K562 (cell line): ENCODE results near the gene EYA4. TPM values are rescaled to one million over a fixed set of nuclear protein-coding genes. Genes with fewer than 3 reads are reported as not detected.

ENCODE experiments used
- ATAC-seq: fragments of 200-7000 bp; cut with Tn5 transposase; 3 replicates; pipeline ENCODE4 v1.9.1; 2020; ENCODE audit warnings: moderate library complexity
- BruUV-seq: library from RNA; stranded (reverse); fragments of 400-500 nt; replicated peaks from 2 replicates; lab custom pipeline; 2021; lab: Mats Ljungman, UMichigan
- CTCF ChIA-PET: fragments of 300-600 bp; formaldehyde crosslinking; extraction: SDS; loops from one replicate; lab custom pipeline; 2021; ENCODE audit warnings: low intra/inter-chr PET ratio; lab: Yijun Ruan, JAX
- POLR2A ChIA-PET: fragments of 300-600, 350-650 bp; sonication (Branson Sonifier 250); formaldehyde crosslinking; extraction: SDS; loops from one replicate; lab custom pipeline; 2021; ENCODE audit warnings: antibody characterized with exemption, inconsistent platforms; lab: Yijun Ruan, JAX
- DNase-seq, 4 experiments: peaks; one replicate each; pipeline versions ENCODE4 v3.0.0 to v3.0.0-alpha.2; 2011 to 2018; ENCODE audit warnings: low spot score in 3 of 4, mixed read lengths in 3 of 4; ENCODE audit errors: extremely low read depth in 1 of 4
- FAIRE-seq: peaks from 2 replicates; lab custom pipeline; 2011; peaks lifted over from hg19 to GRCh38; lab: Jason Lieb, UNC
- H2AFZ ChIP-seq: 2 replicates; pipeline ENCODE4 v1.6.0; 2011; ENCODE audit warnings: low read depth, low read length, control low read depth, inconsistent platforms
- H3K27ac ChIP-seq: fragments of 200-600 bp; 3 replicates; pipeline ENCODE4 v1.8.0; 2011; ENCODE audit warnings: low read depth, mild to moderate bottlenecking, control low read depth, inconsistent platforms, low read length, moderate library complexity, mixed read lengths; ENCODE audit errors: extremely low read depth
- H3K27me3 ChIP-seq, 2 experiments: fragments of 300-600 bp in 1 of 2; 2 replicates in 1 of 2; 3 replicates in 1 of 2; pipeline versions ENCODE4 v1.6.0 to v1.8.0; 2011; ENCODE audit warnings: inconsistent platforms in 2 of 2, low read length in 2 of 2, mild to moderate bottlenecking in 1 of 2, mixed read lengths in 1 of 2, moderate library complexity in 1 of 2; ENCODE audit not compliant: control insufficient read depth in 2 of 2, insufficient read depth in 2 of 2
- H3K36me3 ChIP-seq: fragments of 300-600 bp; 3 replicates; pipeline ENCODE4 v1.8.0; 2011; ENCODE audit warnings: mild to moderate bottlenecking, low read length, inconsistent platforms; ENCODE audit not compliant: control insufficient read depth, insufficient read depth
- H3K4me1 ChIP-seq, 2 experiments: fragments of 200-600 bp in 1 of 2; replicated peaks in 1 of 2; 2 replicates in 1 of 2; 3 replicates in 1 of 2; pipeline versions ENCODE4 v1.5.1 to v1.8.0; 2011; ENCODE audit warnings: inconsistent platforms in 2 of 2, low read length in 2 of 2, mild to moderate bottlenecking in 1 of 2, mixed read lengths in 1 of 2, moderate library complexity in 1 of 2; ENCODE audit not compliant: control insufficient read depth in 2 of 2, insufficient read depth in 2 of 2
- H3K4me2 ChIP-seq: 2 replicates; pipeline ENCODE4 v1.6.1; 2011; ENCODE audit warnings: low read length, control low read depth, inconsistent platforms, mixed read lengths; ENCODE audit not compliant: insufficient read depth
- H3K4me3 ChIP-seq: fragments of 200-600 bp; sonication (generic), shearing (Covaris generic); 2 replicates; pipeline ENCODE4 v1.5.1; 2016; ENCODE audit warnings: control low read depth, inconsistent platforms
- H3K79me2 ChIP-seq: fragments of 200-600 bp; 3 replicates; pipeline ENCODE4 v1.8.0; 2011; ENCODE audit warnings: low read length, inconsistent platforms; ENCODE audit not compliant: control insufficient read depth, insufficient read depth
- H3K9ac ChIP-seq, 2 experiments: 2 replicates each; pipeline versions ENCODE4 v1.6.0 to v1.6.1; 2011; ENCODE audit warnings: low read depth in 2 of 2, low read length in 2 of 2, control low read depth in 1 of 2, inconsistent platforms in 1 of 2, mild to moderate bottlenecking in 1 of 2, mixed read lengths in 1 of 2; ENCODE audit not compliant: insufficient read depth in 1 of 2
- H3K9me1 ChIP-seq: one replicate; pipeline ENCODE4 v1.6.0; 2011; ENCODE audit warnings: inconsistent platforms, mild to moderate bottlenecking, low read length, moderate library complexity; ENCODE audit not compliant: control insufficient read depth, insufficient read depth
- H3K9me3 ChIP-seq: replicated peaks from 2 replicates; pipeline ENCODE4 v1.5.1; 2011; ENCODE audit warnings: low read depth, low read length, inconsistent platforms; ENCODE audit not compliant: control insufficient read depth, insufficient read depth
- H4K20me1 ChIP-seq: replicated peaks from 2 replicates; pipeline ENCODE4 v1.6.1; 2011; ENCODE audit warnings: low read length, inconsistent platforms, mixed read lengths; ENCODE audit not compliant: control insufficient read depth, insufficient read depth
- ASH1L ChIP-seq: fragments of 450-650 bp; IDR thresholded peaks from 2 replicates; pipeline ENCODE4 v1.6.1; 2018; ENCODE audit warnings: borderline replicate concordance, mild to moderate bottlenecking, low read depth; ENCODE audit not compliant: partially characterized antibody
- FOS ChIP-seq: IDR thresholded peaks from 3 replicates; pipeline ENCODE4 v1.6.1; 2011; ENCODE audit not compliant: insufficient read length; ENCODE audit errors: extremely low read depth
- GTF3C2 ChIP-seq: IDR thresholded peaks from 3 replicates; pipeline ENCODE4 v1.6.1; 2011; ENCODE audit warnings: borderline replicate concordance, mild to moderate bottlenecking, moderate library complexity; ENCODE audit not compliant: insufficient read length; ENCODE audit errors: extremely low read depth
- JUN ChIP-seq, 2 experiments: sonication (generic) in 1 of 2; formaldehyde crosslinking in 1 of 2; IDR thresholded peaks; 2 replicates each; pipeline versions ENCODE4 v1.6.1 to v1.8.0; 2012 to 2022; ENCODE audit warnings: borderline replicate concordance in 2 of 2, mild to moderate bottlenecking in 2 of 2, improper control_type of control experiment in 1 of 2, low read depth in 1 of 2, low read length in 1 of 2, missing genetic modification reagents in 1 of 2
- KAT2B ChIP-seq: IDR thresholded peaks from one replicate; pipeline ENCODE4 v1.6.1; 2012; ENCODE audit warnings: low read depth, mild to moderate bottlenecking, control low read depth, inconsistent platforms, low read length, moderate library complexity
- MAFK ChIP-seq: IDR thresholded peaks from 2 replicates; pipeline ENCODE4 v1.6.1; 2011; ENCODE audit warnings: low read length, improper control_type of control experiment
- VEZF1 ChIP-seq: fragments of 200-800 bp; sonication (Bioruptor generic); IDR thresholded peaks from 2 replicates; pipeline ENCODE4 v1.6.1; 2017; ENCODE audit warnings: missing genetic modification characterization, missing compliant biosample characterization
- ZEB2 ChIP-seq: fragments of 450-650 bp; IDR thresholded peaks from 2 replicates; pipeline ENCODE4 v1.6.1; 2016
- ZFX ChIP-seq: sonication (generic); formaldehyde crosslinking; IDR thresholded peaks from 2 replicates; pipeline ENCODE4 v1.8.0; 2022; ENCODE audit warnings: mild to moderate bottlenecking, missing genetic modification reagents, moderate library complexity
- ZNF445 ChIP-seq: fragments of 250-450 bp; sonication (Bioruptor Pico); IDR thresholded peaks from 2 replicates; pipeline ENCODE4 v1.4.0; 2020; ENCODE audit warnings: low read depth, mild to moderate bottlenecking, moderate library complexity
- ZSCAN32 ChIP-seq: fragments of 450-650 bp; formaldehyde crosslinking; IDR thresholded peaks from 2 replicates; pipeline ENCODE4 v1.4.0; 2020; ENCODE audit warnings: mild to moderate bottlenecking, moderate library complexity
- WGBS: fragments of 100-300 bp; shearing (Covaris generic); methylation state at CpG from one replicate; pipeline ENCODE4 v1.1.6; 2016; ENCODE audit warnings: low coverage, mixed read lengths; ENCODE audit not compliant: insufficient coverage; ENCODE audit errors: missing lambda C conversion rate; 5-methylcytosine and 5-hydroxymethylcytosine counted together
- in situ Hi-C: fragments of 300-500 bp; cut with MboI; formaldehyde crosslinking; loops from 4 replicates; pipeline ENCODE4 v1.15.0; 2018; ENCODE audit warnings: inconsistent platforms, mixed read lengths
- intact Hi-C: fragments of 100-400 bp; cut with micrococcal nuclease; formaldehyde crosslinking; loops from 2 replicates; pipeline ENCODE4 v1.14.2; 2022
- polyA plus RNA-seq, 8 experiments: library from polyadenylated mRNA; depleted of rRNA in 4 of 8; stranded (reverse) in 5 of 8; unstranded in 3 of 8; fragments of >200 nt; fragmentation: Nextera tagmentation in 2 of 8; fragmentation: Illumina TruSeq in 1 of 8; extraction: Ambion mirVana in 2 of 8; extraction: Trizol in 1 of 8; gene quantifications; 2 replicates each; pipeline versions ENCODE4 v1.2.1 to v1.2.3, GENCODE V29; 2011 to 2014; ENCODE audit warnings: inconsistent platforms in 1 of 8, missing spikeins in 1 of 8
- total RNA-seq, 7 experiments: library from RNA; depleted of rRNA in 6 of 7; stranded (reverse); fragments of >200 nt in 6 of 7; fragmentation: Illumina TruSeq in 2 of 7; extraction: Trizol in 2 of 7; gene quantifications; 2 replicates each; pipeline versions ENCODE4 v1.2.1 to v1.2.3, GENCODE V29; 2011 to 2021; ENCODE audit warnings: low replicate concordance in 1 of 7
- TF ChIP-seq, protein P1 (sequence below): fragments of 250-450 bp; sonication (Bioruptor Pico); IDR thresholded peaks from 2 replicates; pipeline ENCODE4 v1.4.0; 2020; ENCODE audit warnings: borderline replicate concordance
- TF ChIP-seq, protein P2 (sequence below): fragments of 250-450 bp; sonication (Bioruptor Pico); IDR thresholded peaks from 2 replicates; pipeline ENCODE4 v1.8.0; 2021; ENCODE audit warnings: borderline replicate concordance, mild to moderate bottlenecking, moderate library complexity; ENCODE audit not compliant: poor library complexity, severe bottlenecking

Gene EYA4
- total and polyA plus RNA-seq, 9 of the 15 experiments (the other 6 are each of a cell fraction or from before 2014, with no cell fraction given), result 0.03 to 0.04 TPM; not detected in 7

DNA sequence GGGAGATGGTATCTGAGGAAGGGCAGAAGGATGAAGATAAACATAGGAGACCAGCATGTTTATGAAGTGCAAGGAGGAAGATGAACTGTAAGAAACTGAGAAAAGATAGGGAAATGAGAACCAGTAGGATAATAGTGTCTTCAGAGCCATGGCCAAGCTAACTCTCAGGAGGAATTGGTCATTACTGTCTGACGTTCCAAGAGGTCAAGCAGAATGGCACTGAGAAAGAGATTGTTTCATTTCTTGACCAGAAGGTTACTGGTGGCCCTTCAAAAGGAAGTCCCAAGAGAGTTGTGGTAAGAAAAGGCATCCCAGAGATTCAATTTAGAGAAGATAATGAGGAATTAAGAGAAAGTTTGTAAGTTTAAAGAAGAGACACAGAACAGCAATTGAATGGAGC is 47.5 kb downstream of the EYA4 start (continued):
- no peak for TF ChIP-seq VEZF1 (CRISPR knock-in tag)
- no peak for TF ChIP-seq KAT2B
- TF ChIP-seq ZFX, result no peak
- TF ChIP-seq MAFK, result no peak
- TF ChIP-seq, protein P1, sequence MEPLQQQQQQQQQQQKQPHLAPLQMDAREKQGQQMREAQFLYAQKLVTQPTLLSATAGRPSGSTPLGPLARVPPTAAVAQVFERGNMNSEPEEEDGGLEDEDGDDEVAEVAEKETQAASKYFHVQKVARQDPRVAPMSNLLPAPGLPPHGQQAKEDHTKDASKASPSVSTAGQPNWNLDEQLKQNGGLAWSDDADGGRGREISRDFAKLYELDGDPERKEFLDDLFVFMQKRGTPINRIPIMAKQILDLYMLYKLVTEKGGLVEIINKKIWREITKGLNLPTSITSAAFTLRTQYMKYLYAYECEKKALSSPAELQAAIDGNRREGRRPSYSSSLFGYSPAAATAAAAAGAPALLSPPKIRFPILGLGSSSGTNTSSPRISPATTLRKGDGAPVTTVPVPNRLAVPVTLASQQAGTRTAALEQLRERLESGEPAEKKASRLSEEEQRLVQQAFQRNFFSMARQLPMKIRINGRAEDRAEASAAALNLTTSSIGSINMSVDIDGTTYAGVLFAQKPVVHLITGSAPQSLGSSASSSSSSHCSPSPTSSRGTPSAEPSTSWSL (CRISPR knock-in tag), result no peak
- TF ChIP-seq ZSCAN32 (CRISPR knock-in tag), result no peak
- TF ChIP-seq JUN (IDR thresholded peaks at IDR 0.05; ENCODE audit: borderline replicate concordance, low read depth, low read length), result no peak
- no peak for TF ChIP-seq JUN (CRISPR knock-in tag; IDR thresholded peaks at IDR 0.05; ENCODE audit: borderline replicate concordance)

GRCh38 chr6:133289733-133290306 is 48.7 kb downstream of the EYA4 start:
- H2AFZ ChIP-seq, result no peak overlapping the region
- no peak overlapping the region for H3K27ac ChIP-seq
- H3K9me1 ChIP-seq, result no peaks in the 10 kb centered on the region
- H4K20me1 ChIP-seq, result no peaks in the 10 kb centered on the region
- intact Hi-C loops, result no loop called here
- ChIA-PET CTCF (no interaction called here), POLR2A (no interaction called here)
- WGBS, result 0% methylated on average over 5 of the region's 5 CpGs
- DNase-seq (no peak), FAIRE-seq (no peak), ATAC-seq (no peak)
- H3K9ac ChIP-seq, result no peak overlapping the region
- in situ Hi-C loops, result no loop called here
- no peaks in the 10 kb centered on the region for H3K36me3 ChIP-seq
- no peaks in the 10 kb centered on the region for H3K9me3 ChIP-seq
- no peaks in the 10 kb centered on the region for H3K4me1 ChIP-seq
- no TSS peak for BruUV-seq
- H3K79me2 ChIP-seq, result no peaks in the 10 kb centered on the region
- no peaks in the 10 kb centered on the region for H3K27me3 ChIP-seq
- no peak overlapping the region for H3K4me3 ChIP-seq
- no peak overlapping the region for H3K4me2 ChIP-seq
- TF ChIP-seq ZEB2 (no peak), ASH1L (no peak), ZNF445 (CRISPR knock-in tag) (no peak), GTF3C2 (no peak), FOS (no peak)
- TF ChIP-seq, protein P2, sequence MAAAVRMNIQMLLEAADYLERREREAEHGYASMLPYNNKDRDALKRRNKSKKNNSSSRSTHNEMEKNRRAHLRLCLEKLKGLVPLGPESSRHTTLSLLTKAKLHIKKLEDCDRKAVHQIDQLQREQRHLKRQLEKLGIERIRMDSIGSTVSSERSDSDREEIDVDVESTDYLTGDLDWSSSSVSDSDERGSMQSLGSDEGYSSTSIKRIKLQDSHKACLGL (CRISPR knock-in tag), result no peak
